A549 treated with AZD9567 at 1 μM for 4 hours (cell line): ENCODE results near the gene UGT1A10. TPM values are rescaled to one million over a fixed set of nuclear protein-coding genes. Genes with fewer than 3 reads are reported as not detected.

Experiments used
- total RNA-seq: library from RNA; stranded (reverse); fragments of 200-300 nt; extraction: Qiagen RNA extraction; gene quantifications from 5 replicates; pipeline ENCODE4 v1.2.3, GENCODE V29; 2022; ENCODE audit not compliant: insufficient read depth

The UGT1A10 gene
- 0.13 to 0.17 TPM in 2 of 5 replicates, not detected in the others for total RNA-seq

GRCh38 chr2:233636306-233636705, at the start of gene UGT1A10:
Gene UGT1A10, plus strand, starts transcription at chr2:233636448. Its CDS starts 75 bp downstream, at chr2:233636523.

GRCh38 chr2:233617476-233617875, 18.8 kb upstream of the UGT1A10 start, which contains the start of gene UGT1A8:
Gene UGT1A8, plus strand, starts transcription at chr2:233617633. Its CDS starts 75 bp downstream, at chr2:233617708.

GRCh38 chr2:233671290-233672161, 35.3 kb downstream of the UGT1A10 start, which contains the start of gene UGT1A9:
Gene UGT1A9, plus strand, starts transcription at chr2:233671898. Its CDS starts 37 bp downstream, at chr2:233671935.

GRCh38 chr2:233681521-233682099, 45.4 kb downstream of the UGT1A10 start, which contains the start of gene UGT1A7:
Gene UGT1A7, plus strand, starts transcription at chr2:233681901. Its CDS starts 37 bp downstream, at chr2:233681938.

GRCh38 chr2:233692648-233693047, 56.4 kb downstream of the UGT1A10 start, which contains the start of gene UGT1A6:
Gene UGT1A6, plus strand, starts transcription at chr2:233692890. Its CDS starts 115 bp downstream, at chr2:233693005.

GRCh38 chr2:233712611-233713261, 76.5 kb downstream of the UGT1A10 start, which contains the start of gene UGT1A5:
Gene UGT1A5, plus strand, starts transcription at chr2:233712907. Its CDS starts 85 bp downstream, at chr2:233712992.

GRCh38 chr2:233718552-233718951, 82.3 kb downstream of the UGT1A10 start, which contains the start of gene UGT1A4:
Gene UGT1A4, plus strand, starts transcription at chr2:233718736. Its CDS starts 85 bp downstream, at chr2:233718821.

GRCh38 chr2:233728723-233729301, 92.6 kb downstream of the UGT1A10 start, which contains the start of gene UGT1A3:
Gene UGT1A3, plus strand, starts transcription at chr2:233729042. Its CDS starts 85 bp downstream, at chr2:233729127.

GRCh38 chr2:233760043-233760442, 123.8 kb downstream of the UGT1A10 start, which contains the start of gene UGT1A1:
Gene UGT1A1, plus strand, starts transcription at chr2:233760270. Its CDS starts 18 bp downstream, at chr2:233760288.

GRCh38 chr2:233778030-233778429, 141.8 kb downstream of the UGT1A10 start, which contains the start of gene MROH2A:
Gene MROH2A, plus strand, starts transcription at chr2:233778330. Its CDS starts 1,029 bp downstream, at chr2:233779359.

Other genes with a start within 250 kb of the UGT1A10 start
- gene USP40, start 69.7 kb upstream of the UGT1A10 start, total RNA-seq, result 21.9 to 22.7 TPM (median 22.1 TPM) in 5 replicates
- 0.08 to 1.9 TPM (median 0.10 TPM) in 3 of 5 replicates, not detected in the others for gene UGT1A8, start 18.8 kb upstream of the UGT1A10 start, total RNA-seq
- gene UGT1A9, start 35.5 kb downstream of the UGT1A10 start, total RNA-seq, result 3.3 to 5.2 TPM (median 4.0 TPM) in 5 replicates
- gene UGT1A7, start 45.5 kb downstream of the UGT1A10 start, total RNA-seq, result 2.8 to 6.2 TPM (median 3.3 TPM) in 5 replicates
- 0.52 to 1.2 TPM (median 1.2 TPM) in 4 of 5 replicates, not detected in the other for gene UGT1A6, start 56.4 kb downstream of the UGT1A10 start, total RNA-seq
- not detected in 5 replicates for gene UGT1A5, start 76.5 kb downstream of the UGT1A10 start, total RNA-seq
- not detected in 5 replicates for gene UGT1A4, start 82.3 kb downstream of the UGT1A10 start, total RNA-seq
- 0.06 to 0.13 TPM (median 0.08 TPM) in 3 of 5 replicates, not detected in the others for gene UGT1A3, start 92.6 kb downstream of the UGT1A10 start, total RNA-seq
- gene UGT1A1, start 123.8 kb downstream of the UGT1A10 start, total RNA-seq, result 0.82 to 0.99 TPM (median 0.93 TPM) in 4 of 5 replicates, not detected in the other
- 0.18 to 0.21 TPM (median 0.19 TPM) in 4 of 5 replicates, not detected in the other for gene MROH2A, start 141.9 kb downstream of the UGT1A10 start, total RNA-seq
- gene HJURP, start 218.1 kb downstream of the UGT1A10 start, total RNA-seq, result 56.2 to 79.4 TPM (median 58.4 TPM) in 5 replicates